WTC11 (cell line): ENCODE measurements around the gene CEMIP.

Experiments used
- CREB1 ChIP-seq: sonication (generic); formaldehyde crosslinking; IDR thresholded peaks from 2 replicates; pipeline ENCODE4 v1.8.0; 2023; ENCODE audit warnings: mild to moderate bottlenecking, missing genetic modification reagents
- CTCF ChIP-seq: fragments of 200-600 bp; IDR thresholded peaks from 2 replicates; pipeline ENCODE4 v1.8.0; 2022; ENCODE audit warnings: antibody characterized with exemption
- FOXJ3 ChIP-seq: sonication (generic); formaldehyde crosslinking; IDR thresholded peaks from 2 replicates; pipeline ENCODE4 v1.9.0; 2021; ENCODE audit warnings: missing genetic modification reagents, mild to moderate bottlenecking, borderline replicate concordance
- HMGXB4 ChIP-seq: sonication (generic); formaldehyde crosslinking; IDR thresholded peaks from 2 replicates; pipeline ENCODE4 v1.8.1; 2023; ENCODE audit warnings: mild to moderate bottlenecking, moderate library complexity, missing genetic modification reagents
- PREB ChIP-seq: sonication (generic); formaldehyde crosslinking; IDR thresholded peaks from 2 replicates; pipeline ENCODE4 v1.8.1; 2022; ENCODE audit warnings: mild to moderate bottlenecking, missing genetic modification reagents, moderate library complexity, borderline replicate concordance
- SMAD3 ChIP-seq: sonication (generic); formaldehyde crosslinking; IDR thresholded peaks from 2 replicates; pipeline ENCODE4 v1.8.0; 2022; ENCODE audit warnings: missing genetic modification reagents, mild to moderate bottlenecking, borderline replicate concordance
- TP53 ChIP-seq: sonication (generic); formaldehyde crosslinking; IDR thresholded peaks from 2 replicates; pipeline ENCODE4 v1.8.1; 2023; ENCODE audit warnings: mild to moderate bottlenecking, missing genetic modification reagents
- ZBTB21 ChIP-seq: sonication (generic); formaldehyde crosslinking; IDR thresholded peaks from 2 replicates; pipeline ENCODE4 v1.8.1; 2023; ENCODE audit warnings: mild to moderate bottlenecking, missing genetic modification reagents, borderline replicate concordance
- ZBTB43 ChIP-seq: sonication (generic); formaldehyde crosslinking; IDR thresholded peaks from 2 replicates; pipeline ENCODE4 v1.8.1; 2023; ENCODE audit warnings: mild to moderate bottlenecking, missing genetic modification reagents
- ZNF317 ChIP-seq: sonication (generic); formaldehyde crosslinking; IDR thresholded peaks from 2 replicates; pipeline ENCODE4 v1.8.1; 2023; ENCODE audit warnings: low read depth, mild to moderate bottlenecking, moderate library complexity, missing genetic modification reagents, borderline replicate concordance

- no peak for TF ChIP-seq CTCF
- TF ChIP-seq CREB1 (CRISPR knock-in tag) = no peak
- TF ChIP-seq ZBTB21 = no peak
- no peak for TF ChIP-seq SMAD3 (CRISPR knock-in tag)
- no peak for TF ChIP-seq ZNF317 (CRISPR knock-in tag)
- TF ChIP-seq TP53 = no peak
- TF ChIP-seq HMGXB4 (CRISPR knock-in tag) = no peak
- no peak for TF ChIP-seq FOXJ3 (CRISPR knock-in tag)
- no peak for TF ChIP-seq ZBTB43
- no peak for TF ChIP-seq PREB (CRISPR knock-in tag)
Observed at GRCh38 chr15:80979538-80980200, 200.5 kb downstream of the CEMIP start.
